ENCODE measurements around the gene CWC27.

GRCh38 chr5:65050140-65050539, 281.4 kb downstream of the CWC27 start:
- TF ChIP-seq ZNF384 (IDR thresholded peaks at IDR 0.05) (no peak), BHLHE40 (IDR thresholded peaks at IDR 0.05; ENCODE audit: borderline replicate concordance) (no peak), ELF4 (IDR thresholded peaks at IDR 0.05) (no peak), CTBP1 (IDR thresholded peaks at IDR 0.05; ENCODE audit: borderline replicate concordance) (no peak), LEF1 (IDR thresholded peaks at IDR 0.05; ENCODE audit: borderline replicate concordance) (no peak), ARNT (IDR thresholded peaks at IDR 0.05) (no peak), NFRKB (IDR thresholded peaks at IDR 0.05) (no peak), FOXM1 (IDR thresholded peaks at IDR 0.05; ENCODE audit: borderline replicate concordance) (no peak), SP1 (IDR thresholded peaks at IDR 0.05) (no peak), HDGF (IDR thresholded peaks at IDR 0.05; ENCODE audit: borderline replicate concordance) (no peak), SUZ12 (IDR thresholded peaks at IDR 0.05) (no peak), PKNOX1 (IDR thresholded peaks at IDR 0.05) (no peak)

Measured in HEK293T (cell line).